Pons (tissue), 1 donor: Measurements from ENCODE around the gene ASPSCR1.
A peak's percentile ranks its signal among the peaks of the same experiment; 100 is the strongest.

Source experiments
- DNase-seq: peaks from one replicate; pipeline ENCODE4 v3.0.0-alpha.2; 2016; ENCODE audit warnings: low spot score

The ASPSCR1 gene

GRCh38 chr17:82013341-82013740 lies 35.9 kb downstream of the ASPSCR1 start:
- DNase-seq, result no peak

DNA sequence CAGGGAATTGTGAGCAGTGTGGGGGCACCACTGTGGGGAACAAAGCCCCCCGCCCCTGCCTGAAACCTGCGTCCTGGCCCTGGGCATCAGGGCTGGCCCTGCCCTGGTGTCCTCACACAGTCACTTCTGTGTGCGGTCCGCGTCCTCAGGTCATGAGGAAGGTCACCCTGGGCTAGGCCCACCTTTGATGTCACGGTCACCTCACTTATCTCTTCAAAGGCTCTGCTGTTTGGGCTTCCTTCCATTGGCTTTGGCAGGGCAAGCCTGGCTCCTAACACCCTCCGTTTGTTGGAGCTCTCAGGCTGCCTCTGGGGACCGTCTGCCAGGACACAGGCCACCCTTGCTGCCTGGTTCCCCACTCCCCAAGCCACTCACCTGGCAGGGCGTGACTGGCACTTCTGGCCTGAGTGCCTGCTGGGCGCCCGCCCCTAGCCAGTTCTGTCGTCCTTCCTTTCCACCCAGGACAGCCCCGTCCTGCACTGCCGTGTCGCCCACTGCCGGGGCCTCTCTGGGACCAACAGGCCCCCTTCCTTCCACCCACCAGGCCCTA lies 36.4 kb downstream of the ASPSCR1 start:
- DNase-seq, result no peak

GRCh38 chr17:82014432-82014831 lies 37.0 kb downstream of the ASPSCR1 start:
- DNase-seq, result no peak

DNA sequence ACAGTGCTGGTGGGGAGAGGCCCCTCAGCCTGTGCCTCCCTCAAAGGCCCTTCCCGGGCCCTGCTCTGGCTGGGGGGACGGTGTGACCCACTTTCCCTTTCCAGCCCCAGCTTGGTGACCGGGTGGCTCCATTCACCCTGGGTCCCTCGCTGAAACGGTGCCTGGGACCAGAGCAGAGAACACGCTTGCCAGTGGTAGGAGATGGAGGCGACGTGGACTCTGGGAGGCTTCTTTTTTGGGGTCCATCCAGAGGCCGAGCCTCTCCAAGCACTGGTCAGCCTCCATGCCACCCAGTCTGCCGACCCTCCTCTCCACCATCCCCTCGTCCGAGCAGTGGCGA lies 37.5 kb downstream of the ASPSCR1 start:
- no peak for DNase-seq

- no peak for DNase-seq
Measured at GRCh38 chr17:82015311-82015971, 38.0 kb downstream of the ASPSCR1 start.

- DNase-seq, result no peak
Measured at GRCh38 chr17:82016061-82016874, 38.8 kb downstream of the ASPSCR1 start.

DNA sequence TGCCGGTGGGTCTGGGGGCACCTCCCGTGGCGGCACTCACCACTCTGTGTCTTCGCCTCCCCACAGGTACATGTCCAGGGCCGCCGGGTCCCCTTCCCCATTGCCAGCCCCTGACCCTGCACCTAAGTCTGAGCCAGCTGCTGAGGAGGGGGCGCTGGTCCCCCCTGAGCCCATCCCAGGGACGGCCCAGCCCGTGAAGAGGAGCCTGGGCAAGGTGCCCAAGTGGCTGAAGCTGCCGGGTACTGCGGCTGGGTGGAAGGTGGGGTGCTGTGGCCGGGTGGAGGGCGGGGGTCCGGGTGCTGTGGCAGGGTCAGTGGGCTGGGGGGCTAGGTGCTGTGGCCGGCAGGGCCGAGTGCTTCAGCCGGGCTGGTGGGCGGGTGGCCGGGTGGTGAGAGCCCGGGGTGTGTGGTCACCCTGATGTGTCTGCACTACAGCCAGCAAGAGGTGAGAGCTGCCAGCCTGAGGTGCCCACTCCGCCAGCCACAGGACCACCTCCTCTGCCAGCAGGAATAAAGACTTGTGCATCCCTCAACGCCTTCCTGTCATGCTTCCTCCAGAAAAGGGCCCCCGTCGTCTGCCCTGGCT lies 39.5 kb downstream of the ASPSCR1 start:
- no peak for DNase-seq

- DNase-seq, result no peak
Measured at GRCh38 chr17:82017612-82018151, 40.3 kb downstream of the ASPSCR1 start.

DNA sequence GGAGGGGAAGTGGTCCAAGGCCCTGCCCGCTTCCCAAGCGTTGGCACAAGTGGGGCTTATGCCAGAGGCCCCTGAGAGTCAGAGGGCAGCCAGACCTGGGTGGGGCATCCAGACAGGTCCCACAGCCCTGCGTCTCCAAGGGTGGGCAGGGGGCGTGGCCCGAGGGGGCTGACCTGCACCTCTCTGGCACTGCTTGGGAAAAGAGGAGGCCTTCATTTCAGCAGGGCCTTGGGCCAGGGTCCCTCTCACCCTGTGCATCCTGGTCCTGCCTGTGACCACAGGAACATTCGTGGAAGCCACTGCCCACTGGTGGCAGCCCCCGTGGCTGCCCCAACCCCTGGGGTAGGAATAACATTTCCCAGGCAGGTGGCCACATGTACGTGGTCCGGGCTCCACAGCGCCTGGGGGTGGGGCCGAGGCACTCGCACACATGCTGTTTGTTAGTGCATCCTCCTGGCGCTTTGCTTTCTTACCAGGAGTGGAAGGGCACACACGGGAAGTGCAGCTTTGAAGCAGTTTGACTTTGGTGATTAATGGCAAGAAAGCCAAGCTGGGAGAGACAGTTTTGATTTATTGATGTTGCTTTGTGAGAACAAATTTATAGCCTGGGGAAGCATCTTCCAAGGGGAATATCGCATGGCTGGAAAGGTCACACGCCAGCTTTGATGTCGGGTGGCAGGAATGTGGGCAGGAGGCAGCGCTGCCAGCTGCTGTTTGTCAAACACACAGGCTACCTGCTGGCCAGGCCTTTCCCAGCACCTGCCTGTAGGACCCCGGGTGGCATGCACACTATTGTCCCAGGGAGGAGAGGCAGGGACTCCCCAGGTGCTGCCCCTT lies 40.9 kb downstream of the ASPSCR1 start:
- no peak for DNase-seq

DNA sequence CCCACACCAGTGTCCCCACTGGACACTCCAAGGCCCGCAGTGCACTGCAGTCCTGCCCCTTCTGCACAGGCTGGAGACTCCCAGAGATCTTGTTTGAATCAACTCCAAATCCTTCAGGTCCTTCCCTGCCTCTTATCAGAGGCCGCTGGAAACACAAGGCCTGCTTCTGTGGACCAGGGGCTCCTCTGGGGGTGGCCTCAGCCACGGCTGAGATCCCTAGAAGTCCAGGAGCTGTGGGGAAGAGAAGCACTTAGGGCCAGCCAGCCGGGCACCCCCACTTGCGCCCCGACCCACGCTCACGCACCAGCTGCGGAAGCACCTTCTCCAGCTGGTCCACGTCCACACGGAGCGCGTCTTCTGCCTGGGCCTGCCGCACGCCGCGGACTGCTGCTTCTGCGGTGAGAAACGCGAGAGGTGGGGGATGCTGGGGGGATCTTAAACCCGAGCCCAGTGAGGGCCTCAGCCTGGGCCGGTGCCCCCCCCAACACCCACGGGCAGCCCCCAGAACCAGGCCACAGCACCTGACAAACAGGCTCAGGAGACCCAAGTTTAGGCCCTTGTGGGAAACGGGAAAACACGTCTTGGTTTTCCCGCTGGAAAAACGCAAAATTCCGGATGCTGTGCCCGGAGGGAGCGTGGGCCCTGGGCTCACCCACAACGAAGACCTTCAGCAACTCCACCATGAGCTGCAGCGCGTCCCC lies 41.7 kb downstream of the ASPSCR1 start:
- no peak for DNase-seq

DNA sequence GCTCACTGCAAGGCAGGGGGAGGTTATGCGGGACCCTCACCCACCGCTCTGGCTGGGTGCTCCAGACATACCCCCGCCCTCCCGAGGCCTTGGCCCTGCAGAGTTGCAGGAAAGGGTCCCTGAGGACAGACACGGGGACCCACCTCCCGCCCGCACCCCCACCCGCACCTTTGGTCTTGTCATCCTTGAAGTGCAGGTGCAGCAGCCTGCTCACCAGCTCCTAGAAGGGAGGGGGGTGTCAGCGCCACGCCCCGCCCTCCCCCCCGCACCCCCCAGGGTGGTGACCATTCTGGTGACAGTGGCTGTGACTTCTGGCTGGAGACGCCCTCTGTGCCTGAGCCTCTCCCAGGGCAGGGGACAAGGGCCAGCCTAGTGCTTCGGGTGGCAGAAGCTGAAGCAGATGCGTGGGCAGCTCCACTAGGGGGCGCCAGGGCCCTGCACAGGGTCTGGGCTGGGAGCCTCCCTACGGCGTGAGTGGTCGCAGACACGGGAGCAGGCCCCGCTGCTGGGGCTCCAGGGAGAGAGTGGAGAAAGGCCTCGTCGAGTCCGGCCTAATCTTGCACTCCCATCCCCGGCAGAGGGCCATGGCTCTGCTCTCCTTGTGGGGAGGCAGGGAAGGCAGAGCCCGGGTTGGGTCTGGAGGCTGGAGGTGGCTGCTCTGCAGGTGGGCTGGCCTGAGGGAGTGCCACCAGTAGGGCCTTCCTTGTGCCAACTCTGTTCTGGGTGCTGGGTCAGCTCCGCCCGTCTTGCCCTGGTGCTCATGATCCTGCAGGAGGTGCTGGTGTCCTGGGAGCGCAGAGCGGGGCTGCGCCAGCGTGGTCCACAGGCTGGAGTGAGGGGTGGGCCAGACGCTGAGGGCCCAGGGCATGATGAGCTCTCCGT lies 42.5 kb downstream of the ASPSCR1 start:
- no peak for DNase-seq

DNA sequence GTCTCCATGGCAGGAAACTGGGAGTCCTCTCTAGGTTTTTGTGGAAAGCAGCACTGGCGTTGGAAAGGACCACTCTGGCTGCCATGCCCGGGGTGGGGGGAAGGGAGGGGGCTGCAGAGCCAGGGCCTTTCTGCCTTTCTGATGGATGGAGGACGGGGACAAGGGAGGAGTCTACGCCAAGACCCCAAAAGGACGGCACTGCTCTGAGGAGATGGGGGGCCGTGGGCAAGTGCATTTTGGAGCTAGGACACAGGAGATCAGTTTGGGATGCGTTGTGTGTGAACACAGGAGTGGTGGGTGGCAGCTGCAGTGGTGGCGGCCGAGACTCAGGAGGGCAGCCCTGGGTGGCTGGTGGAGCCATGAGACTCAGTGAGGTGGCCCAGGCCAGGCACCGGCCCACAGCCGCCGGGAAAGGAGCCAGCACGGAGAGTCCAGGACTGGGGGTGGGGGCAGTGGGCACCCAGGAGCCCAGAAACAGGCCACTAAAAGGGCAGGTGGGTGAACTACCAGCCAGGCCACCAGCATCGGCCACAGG lies 43.2 kb downstream of the ASPSCR1 start:
- no peak for DNase-seq

GRCh38 chr17:82021107-82021899 lies 43.9 kb downstream of the ASPSCR1 start:
- DNase-seq, result peak; percentile 73

- DNase-seq, result no peak
Measured at GRCh38 chr17:82021900-82022309, 44.5 kb downstream of the ASPSCR1 start.

DNA sequence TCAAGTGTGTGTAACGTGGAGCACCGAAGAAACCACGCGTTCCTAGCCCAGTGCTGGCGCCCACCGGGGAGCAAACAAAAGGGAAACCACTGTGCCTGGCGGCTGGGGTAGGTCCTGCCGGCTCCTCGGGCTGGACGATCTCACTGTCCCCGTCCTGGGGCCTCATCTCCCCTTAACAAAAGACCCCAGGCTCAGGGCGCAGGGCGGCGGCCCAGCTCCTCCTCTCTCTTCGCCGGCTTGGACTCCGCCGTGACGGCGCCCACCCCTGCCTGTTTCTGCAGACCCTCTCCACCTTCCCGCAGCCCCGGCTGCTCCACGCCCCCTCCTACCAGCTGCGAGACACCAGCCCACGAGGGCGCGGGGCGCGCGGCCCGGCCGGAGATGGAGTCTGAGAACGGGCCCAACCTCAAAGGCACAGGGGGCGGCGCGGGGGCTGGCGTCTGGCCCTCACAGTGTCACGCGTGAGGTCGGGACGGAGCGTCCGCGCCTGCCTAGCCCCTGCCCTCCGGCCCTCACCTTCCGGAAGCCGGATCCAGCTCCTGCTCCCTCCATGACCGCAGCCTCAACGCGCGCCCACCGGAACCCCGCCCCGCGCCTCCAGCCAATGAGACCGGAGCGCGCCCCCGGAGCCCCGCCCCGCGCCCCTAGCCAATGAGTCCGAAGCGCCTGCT lies 45.0 kb downstream of the ASPSCR1 start, which contains the start of gene CENPX:
TSS of gene CENPX (minus strand) at position 569 of the 671 bp plus-strand sequence. CDS start at position 552, 17 bp downstream.
- no peak for DNase-seq

DNA sequence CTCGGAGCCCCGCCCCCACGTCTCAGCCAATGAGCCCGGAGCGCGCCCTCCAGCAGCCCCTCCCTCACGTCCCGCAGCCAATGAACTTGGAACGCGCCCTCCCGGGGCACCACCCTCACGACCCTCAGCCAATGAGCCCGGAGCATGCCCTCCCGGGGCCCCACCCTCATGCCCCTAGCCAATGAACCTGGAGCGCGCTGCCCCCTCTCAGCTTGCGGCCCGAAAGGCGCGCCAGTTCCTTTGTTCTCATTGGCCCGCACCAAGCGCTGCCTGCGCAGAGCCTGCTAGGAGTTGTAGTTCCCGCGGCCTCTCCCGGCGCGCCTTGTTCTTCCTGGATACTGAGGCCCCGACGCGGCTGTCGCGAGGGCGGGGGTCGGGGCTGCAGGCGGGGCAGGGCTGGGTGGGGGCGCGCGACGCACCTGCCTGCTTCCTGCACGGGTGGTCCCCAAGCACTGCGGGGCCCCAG lies 45.6 kb downstream of the ASPSCR1 start, which contains the start of gene LRRC45:
TSS of gene LRRC45 (plus strand) at position 325 of the 466 bp plus-strand sequence. CDS start 339 bp downstream, outside the sequence.
- peak; percentile 99 for DNase-seq

- DNase-seq, result no peak
Measured at GRCh38 chr17:82023447-82024241, 46.2 kb downstream of the ASPSCR1 start.
